Activated T-helper 1 cell treated with anti-CD3 and anti-CD28 coated beads, Interleukin-12 subunit alpha, Interleukin-12 subunit beta, Interleukin-2, Interleukin-4 antibody, amounts not matched to agents 30 ng/mL and 10 ng/mL and 1 ng/mL, durations not matched to agents 14 hours and 24 hours and 36 hours (primary cell): ENCODE data around the gene CTRB1. TPM values are rescaled to one million over a fixed set of nuclear protein-coding genes. Genes with fewer than 3 reads are reported as not detected.
"Not testable (repeated sequence)": the region's sequence is repeated elsewhere in the genome, so short reads cannot be mapped to it uniquely, and the experiment has no call there.

Experiments used
- DNase-seq: peaks from one replicate; pipeline ENCODE4 v3.0.0; 2021; ENCODE audit warnings: low spot score
- H3K27ac Mint-ChIP-seq: one replicate; pipeline ENCODE4 v1.8.0; 2021; ENCODE audit warnings: mild to moderate bottlenecking, mixed read lengths
- H3K27me3 Mint-ChIP-seq: one replicate; pipeline ENCODE4 v1.8.0; 2022; ENCODE audit warnings: mild to moderate bottlenecking, moderate library complexity, mixed read lengths; ENCODE audit not compliant: insufficient read depth
- H3K36me3 Mint-ChIP-seq: one replicate; pipeline ENCODE4 v1.8.0; 2021; ENCODE audit warnings: low read depth, mixed read lengths
- H3K4me1 Mint-ChIP-seq: one replicate; pipeline ENCODE4 v1.8.0; 2021; ENCODE audit warnings: low read depth, mixed read lengths
- H3K4me3 Mint-ChIP-seq: one replicate; pipeline ENCODE4 v1.8.0; 2021; ENCODE audit warnings: mild to moderate bottlenecking, moderate library complexity, mixed read lengths
- H3K9me3 Mint-ChIP-seq: one replicate; pipeline ENCODE4 v1.8.0; 2021; ENCODE audit warnings: mixed read lengths
- intact Hi-C: fragments of 100-400 bp; cut with micrococcal nuclease; formaldehyde crosslinking; loops from one replicate; pipeline ENCODE4 v1.15.1; 2024
- total RNA-seq: library from RNA; stranded (reverse); gene quantifications from 2 replicates; pipeline ENCODE4 v1.2.3, GENCODE V29; 2022

CTRB1 gene
- total RNA-seq, 1 donor from 2014 or later: not detected

DNA sequence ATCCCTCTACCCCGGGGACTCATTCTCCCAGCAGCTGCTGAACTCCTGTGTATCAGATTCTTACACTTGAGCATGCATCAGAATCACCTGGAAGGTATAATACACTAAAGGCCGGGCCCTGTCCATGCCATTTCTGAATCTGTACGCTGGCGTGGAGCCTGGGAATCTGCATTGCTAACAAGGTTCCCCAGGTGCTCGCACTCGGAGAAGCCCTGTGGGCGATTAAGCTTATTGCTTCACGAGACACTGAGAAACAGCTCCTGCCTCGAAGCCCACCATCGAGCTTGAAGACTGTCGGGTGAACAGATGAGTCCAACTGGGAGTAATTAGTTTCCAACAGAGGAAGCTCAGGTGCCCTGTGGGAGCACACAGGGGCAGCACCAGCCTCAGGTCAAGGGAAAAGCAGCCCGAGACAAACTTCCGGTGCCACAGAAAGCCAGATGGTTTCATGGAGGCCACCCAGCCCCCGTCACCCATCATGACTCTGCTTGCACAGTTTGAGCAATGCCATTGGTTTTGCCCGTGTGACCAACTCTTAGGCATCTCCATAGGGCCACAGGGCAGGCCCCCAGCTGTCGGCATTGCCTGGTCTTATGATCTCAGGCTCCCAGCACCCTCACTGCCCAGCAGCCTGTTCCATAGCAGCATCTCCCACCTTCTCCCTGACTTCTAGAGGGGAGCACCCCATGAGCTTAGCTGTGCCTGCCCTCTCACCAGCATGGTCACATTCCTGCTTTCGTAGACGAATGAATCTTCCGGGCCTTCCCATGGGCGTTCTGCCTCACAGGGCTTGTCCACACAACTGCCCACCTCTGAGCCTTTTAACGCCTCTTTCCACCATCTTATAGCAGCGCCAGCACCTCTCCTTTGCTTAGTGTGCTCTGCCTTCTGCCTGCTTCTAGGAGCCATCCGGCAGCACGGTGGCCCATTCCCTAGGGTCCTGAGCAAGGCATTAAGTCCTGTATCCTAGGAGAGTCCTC, 22.7 kb upstream of the CTRB1 start:
- intact Hi-C loops: loop anchor here (5.0 kb wide), 1 partner anchor 36 kb away; no protein-coding TSS in a partner anchor
- no peaks in the 10 kb centered on the region for H3K36me3 Mint-ChIP-seq
- peaks cover 8% of the 10 kb centered on the region for H3K4me1 Mint-ChIP-seq
- peaks cover 30% of the 10 kb centered on the region for H3K27me3 Mint-ChIP-seq
- DNase-seq: no peak
- no peak overlapping the region for H3K27ac Mint-ChIP-seq
- no peak overlapping the region for H3K4me3 Mint-ChIP-seq
- H3K9me3 Mint-ChIP-seq: no peaks in the 10 kb centered on the region

DNA sequence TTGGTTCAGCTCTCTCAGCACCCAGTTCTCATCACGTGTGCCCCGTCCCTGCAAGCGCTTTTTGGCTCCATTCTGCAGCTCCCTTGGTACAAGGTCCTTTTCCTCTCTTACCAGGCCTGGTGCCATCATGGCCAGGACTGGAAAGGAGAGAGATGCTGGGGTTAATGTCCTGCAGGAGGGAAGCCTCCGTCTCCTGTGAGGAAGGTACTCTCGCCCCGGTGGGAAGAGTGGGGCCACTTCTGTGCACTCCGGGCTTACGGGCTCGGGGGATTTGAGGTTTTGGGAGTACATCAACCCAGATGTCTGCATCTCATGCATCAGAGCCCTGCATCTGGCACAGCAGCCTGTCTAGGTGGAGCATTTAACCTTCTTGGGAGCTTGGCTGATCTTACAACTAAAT, 22.0 kb upstream of the CTRB1 start:
- H3K27me3 Mint-ChIP-seq: peaks cover 33% of the 10 kb centered on the region
- DNase-seq: no peak
- no peaks in the 10 kb centered on the region for H3K9me3 Mint-ChIP-seq
- peaks cover 11% of the 10 kb centered on the region for H3K4me1 Mint-ChIP-seq
- no peaks in the 10 kb centered on the region for H3K36me3 Mint-ChIP-seq
- no peak overlapping the region for H3K27ac Mint-ChIP-seq
- intact Hi-C loops: loop anchor here (5.0 kb wide), 1 partner anchor 35 kb away; no protein-coding TSS in a partner anchor
- H3K4me3 Mint-ChIP-seq: no peak overlapping the region

DNA sequence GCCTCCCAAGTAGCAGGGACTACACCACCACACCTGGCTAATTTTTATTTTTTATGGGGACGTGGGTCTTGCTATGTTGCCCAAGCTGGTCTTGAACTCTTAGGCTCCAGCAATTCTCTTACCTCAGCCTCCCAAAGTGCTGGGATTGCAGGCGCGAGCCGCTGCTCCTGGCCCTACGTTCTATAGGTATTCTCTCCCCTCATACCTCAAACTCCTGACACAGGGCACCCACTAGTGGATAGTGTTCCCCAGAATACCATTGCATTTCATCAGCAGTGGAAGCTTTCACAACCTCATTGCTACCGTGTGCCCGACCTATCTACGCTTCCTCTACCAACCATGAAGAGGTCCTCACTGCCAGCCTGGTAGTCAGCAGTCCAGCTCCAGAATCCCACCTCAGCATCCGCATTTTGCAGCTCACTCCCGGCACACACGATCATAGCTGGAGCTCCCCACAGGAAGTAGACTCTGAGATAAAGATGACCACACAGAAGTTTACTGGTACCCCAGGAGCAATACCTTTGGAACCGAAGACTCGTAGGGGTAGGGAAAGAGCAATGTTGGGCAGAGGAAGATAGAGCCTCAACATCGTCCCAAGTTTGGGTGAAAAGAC, 21.2 kb upstream of the CTRB1 start:
- Mint-ChIP-seq H3K27me3 (peaks cover 35% of the 10 kb centered on the region), H3K36me3 (no peaks in the 10 kb centered on the region), H3K4me1 (peaks cover 11% of the 10 kb centered on the region), H3K27ac (no peak overlapping the region), H3K9me3 (no peaks in the 10 kb centered on the region), H3K4me3 (no peak overlapping the region)
- no peak for DNase-seq
- intact Hi-C loops: loop anchor here (5.0 kb wide), 1 partner anchor 35 kb away; no protein-coding TSS in a partner anchor

DNA sequence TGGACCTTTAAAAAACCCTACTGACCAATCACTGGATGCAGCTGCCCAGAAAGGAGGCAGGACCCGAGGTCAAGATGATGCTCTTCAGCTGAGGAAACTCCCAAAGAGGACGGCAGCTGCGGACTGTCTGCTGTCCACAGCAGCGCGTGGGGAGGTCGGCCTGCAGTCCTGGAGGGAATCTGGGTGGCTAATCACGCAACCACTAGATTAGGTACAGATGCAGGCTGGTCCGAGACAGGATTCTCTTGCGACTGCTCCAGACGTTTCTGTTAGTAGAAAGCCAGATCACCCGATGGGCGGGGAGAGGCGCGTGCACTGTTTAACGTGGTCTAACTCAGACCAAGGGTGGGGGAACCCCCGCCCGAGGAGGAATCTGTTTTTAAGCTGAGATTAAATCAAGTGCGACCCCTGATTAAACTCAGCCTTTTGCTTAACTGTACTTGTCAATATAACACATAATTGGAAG, 20.6 kb upstream of the CTRB1 start:
- Mint-ChIP-seq H3K4me1 (peaks cover 11% of the 10 kb centered on the region), H3K27me3 (peaks cover 35% of the 10 kb centered on the region), H3K4me3 (no peak overlapping the region), H3K27ac (no peak overlapping the region), H3K9me3 (no peaks in the 10 kb centered on the region), H3K36me3 (no peaks in the 10 kb centered on the region)
- DNase-seq: no peak
- intact Hi-C loops: loop anchor here (5.0 kb wide), 1 partner anchor 34 kb away; no protein-coding TSS in a partner anchor

DNA sequence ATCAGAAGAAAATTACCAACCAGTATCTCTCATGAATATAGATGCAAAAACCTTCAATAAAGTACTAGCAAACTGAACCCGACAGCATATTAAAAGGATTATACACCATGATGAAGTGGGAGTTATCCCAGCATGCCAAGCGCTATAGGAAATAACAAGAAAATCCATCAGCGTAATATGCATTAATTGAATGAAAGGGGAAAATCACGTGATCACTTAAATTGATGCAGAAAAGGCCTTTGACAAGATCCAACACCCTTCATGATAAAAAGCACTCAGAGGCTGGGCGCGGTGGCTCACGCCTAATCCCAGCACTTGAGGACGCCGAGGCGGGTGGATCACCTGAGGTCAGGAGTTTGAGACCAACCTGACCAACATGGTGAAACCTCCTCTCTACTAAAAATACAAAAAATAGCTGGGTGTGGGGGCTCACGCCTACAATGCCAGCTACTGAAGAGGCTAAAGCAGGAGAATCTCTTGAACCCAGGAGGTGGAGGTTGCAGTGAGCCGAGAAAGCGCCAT, 16.7 kb upstream of the CTRB1 start:
- peaks cover 23% of the 10 kb centered on the region for H3K27me3 Mint-ChIP-seq
- no peaks in the 10 kb centered on the region for H3K9me3 Mint-ChIP-seq
- peaks cover 11% of the 10 kb centered on the region for H3K4me1 Mint-ChIP-seq
- DNase-seq: no peak
- H3K27ac Mint-ChIP-seq: no peak overlapping the region
- intact Hi-C loops: loop anchor here (2.0 kb wide), 1 partner anchor 19 kb away; no protein-coding TSS in a partner anchor
- no peaks in the 10 kb centered on the region for H3K36me3 Mint-ChIP-seq
- H3K4me3 Mint-ChIP-seq: no peak overlapping the region

DNA sequence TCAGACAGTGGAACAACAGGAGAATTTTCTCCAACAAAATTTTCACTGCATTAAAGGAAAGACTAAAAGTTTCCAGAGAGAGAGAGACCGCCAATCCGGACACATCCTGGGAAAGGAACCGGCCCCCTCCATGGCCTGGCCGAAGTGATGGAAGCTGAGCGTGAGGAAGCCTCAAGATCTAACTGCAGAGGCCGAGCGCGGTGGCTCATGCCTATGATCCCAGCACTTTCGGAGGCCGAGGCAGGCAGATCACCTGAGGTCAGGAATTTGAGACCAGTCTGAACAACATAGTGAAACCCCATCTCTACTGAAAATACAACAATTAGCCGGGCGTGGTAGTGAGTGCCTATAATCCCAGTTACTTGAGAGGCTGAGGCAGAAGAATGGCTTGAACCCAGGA, 15.7 kb upstream of the CTRB1 start:
- H3K36me3 Mint-ChIP-seq: no peaks in the 10 kb centered on the region
- H3K4me3 Mint-ChIP-seq: no peak overlapping the region
- no peaks in the 10 kb centered on the region for H3K9me3 Mint-ChIP-seq
- no peak for DNase-seq
- intact Hi-C loops: loop anchor here (2.0 kb wide), 1 partner anchor 18 kb away; no protein-coding TSS in a partner anchor
- H3K27ac Mint-ChIP-seq: no peak overlapping the region
- H3K27me3 Mint-ChIP-seq: peaks cover 14% of the 10 kb centered on the region
- peaks cover 11% of the 10 kb centered on the region for H3K4me1 Mint-ChIP-seq

DNA sequence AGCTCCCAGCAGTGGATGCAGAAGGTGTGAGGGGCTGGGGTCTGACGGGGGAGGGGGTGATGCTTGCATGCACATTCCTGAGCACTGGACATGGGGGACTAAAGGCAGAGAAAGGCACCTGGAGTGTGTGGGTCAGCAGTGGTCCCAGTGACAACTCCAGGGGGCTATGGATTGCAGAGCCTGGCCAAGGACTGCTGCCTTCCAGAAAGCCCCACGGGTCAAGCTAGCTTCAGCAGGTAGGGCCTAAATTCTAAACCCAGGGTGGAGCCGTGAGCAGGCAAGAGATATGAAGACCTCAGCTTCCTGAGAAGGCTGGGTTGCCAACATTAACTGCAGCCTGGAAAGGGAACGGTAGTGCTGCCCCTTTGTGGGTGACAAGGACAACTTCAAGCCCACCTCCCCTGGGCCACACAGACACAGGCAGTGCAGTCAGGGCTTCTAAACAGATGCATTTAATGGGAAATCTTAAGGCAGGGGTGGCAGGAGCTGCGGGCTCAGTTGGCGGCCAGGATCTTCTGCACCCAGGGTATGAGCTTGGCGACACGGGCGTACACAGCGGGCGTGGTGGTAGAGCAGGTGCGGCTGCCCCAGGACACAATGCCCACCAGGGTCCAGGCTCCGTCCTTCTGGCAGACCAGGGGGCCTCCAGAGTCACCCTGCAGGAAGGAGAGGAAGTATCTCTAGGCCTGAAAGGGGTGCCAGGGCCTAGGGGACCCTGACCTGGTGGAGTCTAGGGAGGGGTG, 14.9 kb upstream of the CTRB1 start:
- DNase-seq: no peak
- H3K27me3 Mint-ChIP-seq: peaks cover 9% of the 10 kb centered on the region
- no peak overlapping the region for H3K27ac Mint-ChIP-seq
- no peaks in the 10 kb centered on the region for H3K9me3 Mint-ChIP-seq
- intact Hi-C loops: loop anchor here (2.0 kb wide), 1 partner anchor 17 kb away; no protein-coding TSS in a partner anchor
- peaks cover 11% of the 10 kb centered on the region for H3K4me1 Mint-ChIP-seq
- H3K36me3 Mint-ChIP-seq: no peaks in the 10 kb centered on the region
- no peak overlapping the region for H3K4me3 Mint-ChIP-seq

DNA sequence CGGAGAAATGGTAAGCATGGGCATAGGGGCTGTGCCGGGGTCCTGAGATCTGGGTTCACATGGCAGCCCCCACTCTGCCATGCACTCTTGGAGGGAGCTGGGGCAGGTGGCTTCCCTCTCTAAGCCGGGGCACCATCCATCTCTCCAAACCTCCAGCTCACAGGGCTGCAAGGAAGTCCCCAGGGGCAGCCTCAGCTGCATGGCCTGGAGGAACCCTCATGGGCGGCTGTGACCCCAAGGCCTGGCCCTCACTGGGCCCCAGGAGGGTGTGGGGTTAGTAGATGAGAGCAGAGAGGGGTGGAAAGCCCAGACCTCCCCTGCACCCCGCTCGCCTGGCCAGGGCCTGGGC, 14.4 kb upstream of the CTRB1 start:
- H3K27me3 Mint-ChIP-seq: peaks cover 6% of the 10 kb centered on the region
- H3K4me3 Mint-ChIP-seq: no peak overlapping the region
- H3K36me3 Mint-ChIP-seq: no peaks in the 10 kb centered on the region
- H3K27ac Mint-ChIP-seq: no peak overlapping the region
- H3K9me3 Mint-ChIP-seq: no peaks in the 10 kb centered on the region
- peaks cover 9% of the 10 kb centered on the region for H3K4me1 Mint-ChIP-seq
- intact Hi-C loops: no loop called here
- no peak for DNase-seq

DNA sequence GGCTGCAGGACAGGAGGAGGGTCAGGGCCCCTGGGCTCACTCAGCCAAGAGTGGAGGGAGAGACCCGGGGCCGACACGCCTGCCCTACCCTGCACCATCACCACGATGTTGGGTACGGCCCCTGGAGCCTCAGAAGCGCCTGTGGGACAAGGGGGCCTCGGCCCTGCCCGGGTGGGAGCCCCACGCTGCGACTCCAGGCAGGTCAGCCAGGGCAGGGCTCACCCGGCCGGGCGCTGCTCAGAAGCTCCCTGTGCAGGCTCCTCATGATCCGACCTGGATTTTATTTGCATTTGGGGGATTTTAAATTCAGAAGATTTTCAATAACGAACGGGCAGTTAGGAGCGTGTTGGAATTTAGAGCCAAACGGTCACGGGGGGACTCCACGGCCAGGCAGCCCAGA, 13.9 kb upstream of the CTRB1 start:
- DNase-seq, H3K27me3 Mint-ChIP-seq, H3K27ac Mint-ChIP-seq, H3K4me1 Mint-ChIP-seq, H3K9me3 Mint-ChIP-seq, intact Hi-C loops, H3K36me3 Mint-ChIP-seq, H3K4me3 Mint-ChIP-seq: not testable (repeated sequence)

DNA sequence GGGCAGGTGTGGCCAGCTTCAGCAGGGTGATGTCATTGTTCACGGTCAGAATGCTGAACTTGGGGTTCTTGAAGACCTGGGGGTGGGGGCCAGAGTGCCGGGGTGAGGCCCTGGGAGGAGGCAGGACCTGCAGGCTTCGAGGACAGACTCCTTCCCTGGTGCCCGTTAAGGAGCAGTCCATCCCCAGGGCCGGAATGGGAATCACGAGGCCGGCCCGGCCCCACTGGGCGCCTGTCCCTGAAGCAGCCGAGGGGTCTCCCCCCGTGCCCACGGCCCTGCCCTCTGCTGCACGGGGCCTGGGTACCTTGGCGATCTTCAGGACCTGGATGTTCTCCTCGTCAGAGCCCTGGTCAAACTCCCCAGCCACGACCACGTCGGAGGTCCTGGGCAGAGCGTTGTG, 13.3 kb upstream of the CTRB1 start:
- H3K4me1 Mint-ChIP-seq, H3K36me3 Mint-ChIP-seq, H3K9me3 Mint-ChIP-seq, H3K27me3 Mint-ChIP-seq, H3K4me3 Mint-ChIP-seq, DNase-seq, H3K27ac Mint-ChIP-seq, intact Hi-C loops: not testable (repeated sequence)

DNA sequence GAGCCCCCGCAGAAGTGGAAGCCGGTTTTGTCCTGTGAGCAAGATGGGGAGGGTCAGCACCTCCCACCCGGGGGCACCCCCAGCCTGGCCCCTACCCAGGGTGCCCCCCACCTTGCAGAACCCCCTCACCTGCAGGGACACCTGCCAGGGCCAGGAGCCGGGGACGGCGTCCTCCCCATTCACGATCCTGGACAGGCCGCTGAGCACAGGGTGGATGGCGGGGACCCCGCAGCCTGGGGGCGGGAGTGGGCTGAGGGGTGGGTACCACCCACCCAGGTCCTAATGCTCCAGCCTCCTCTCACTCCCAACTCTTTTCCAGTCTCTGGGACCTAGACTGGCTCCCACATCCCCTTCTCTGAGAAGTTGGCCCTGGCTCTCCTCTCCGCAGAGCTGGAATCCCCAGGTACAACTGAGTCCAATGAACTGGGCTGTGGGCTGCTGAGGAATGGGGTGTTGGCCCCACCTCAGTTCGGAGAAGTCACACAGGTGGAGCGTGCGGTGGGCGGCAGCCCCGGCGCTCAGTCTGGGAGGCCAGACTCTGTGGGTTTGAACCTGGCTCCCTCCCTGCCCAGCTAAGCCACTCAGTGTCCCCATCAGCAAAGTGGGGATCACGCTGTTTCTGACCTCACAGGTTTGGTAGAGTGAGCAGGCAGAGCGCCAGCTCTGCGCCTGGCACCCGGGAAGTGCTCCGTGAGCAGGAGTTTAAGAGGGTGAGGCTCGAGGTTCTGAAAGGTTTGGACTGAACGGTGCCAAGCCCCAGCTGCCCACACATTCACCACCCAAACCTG, 12.6 kb upstream of the CTRB1 start:
- intact Hi-C loops, H3K4me3 Mint-ChIP-seq, H3K9me3 Mint-ChIP-seq, H3K36me3 Mint-ChIP-seq, H3K27ac Mint-ChIP-seq, H3K27me3 Mint-ChIP-seq, H3K4me1 Mint-ChIP-seq, DNase-seq: not testable (repeated sequence)
